ENCODE data around the gene CRIM1.

Gene CRIM1

GRCh38 chr2:36336321-36336720, 19.3 kb upstream of the CRIM1 start:
- Histone ChIP-seq H2BK15ac (ENCODE audit: low read depth, poor library complexity, severe bottlenecking) (no peak overlapping the region), H2BK120ac (ENCODE audit: low read depth, low read length) (no peak overlapping the region), H3K4me2 (ENCODE audit: low read length, poor library complexity, severe bottlenecking) (no peak overlapping the region), H3K14ac (ENCODE audit: low read length in 2 of 2) (no peak overlapping the region), H3K9me3 (ENCODE audit: control insufficient read depth, low read length) (no peaks in the 10 kb centered on the region), H3K18ac (ENCODE audit: low read depth in 1 of 2, low read length in 2 of 2) (no peak overlapping the region), H3K36me3 (ENCODE audit: control insufficient read depth in 1 of 2, insufficient read depth in 2 of 2, low read depth in 1 of 2, low read length in 2 of 2) (no peaks in the 10 kb centered on the region), H3K27me3 (ENCODE audit: control insufficient read depth in 1 of 2, insufficient read depth in 1 of 2, low read length in 2 of 2) (no peaks in the 10 kb centered on the region), H3K79me1 (replicated peaks; ENCODE audit: low read length, poor library complexity, severe bottlenecking) (no peaks in the 10 kb centered on the region), H2BK5ac (ENCODE audit: low read depth, low read length, poor library complexity, severe bottlenecking) (no peak overlapping the region), H3K4ac (ENCODE audit: low read depth in 1 of 2, low read length in 2 of 2) (no peak overlapping the region), H4K8ac (ENCODE audit: low read length) (no peak overlapping the region), H3K9ac (ENCODE audit: low read length) (no peak overlapping the region), H3K4me3 (ENCODE audit: insufficient read depth in 1 of 2, low read depth in 1 of 2, low read length in 2 of 2) (no peak overlapping the region), H3K4me1 (ENCODE audit: control insufficient read depth, insufficient read depth, low read depth, low read length) (peaks cover 9% of the 10 kb centered on the region), H2BK12ac (ENCODE audit: low read length in 2 of 2) (no peak overlapping the region), H3K23ac (ENCODE audit: low read length in 2 of 2) (no peak overlapping the region), H2AK5ac (ENCODE audit: low read length, severe bottlenecking) (no peak overlapping the region), H2AFZ (ENCODE audit: low read depth, low read length) (no peak overlapping the region), H3K27ac (ENCODE audit: low read length, poor library complexity, severe bottlenecking) (no peak overlapping the region), H4K91ac (ENCODE audit: low read length) (no peak overlapping the region)
- no peak for DNase-seq
- no CpG with 5 or more reads among the region's 2 CpGs for WGBS

- H3K9ac ChIP-seq (ENCODE audit: low read length) = no peak overlapping the region
- no peak overlapping the region for H3K4ac ChIP-seq (ENCODE audit: low read depth in 1 of 2, low read length in 2 of 2)
- H3K23ac ChIP-seq (ENCODE audit: low read length in 2 of 2) = no peak overlapping the region
- H2BK15ac ChIP-seq (ENCODE audit: low read depth, poor library complexity, severe bottlenecking) = no peak overlapping the region
- H3K27ac ChIP-seq (ENCODE audit: low read length, poor library complexity, severe bottlenecking) = no peak overlapping the region
- no peaks in the 10 kb centered on the region for H3K79me1 ChIP-seq (replicated peaks; ENCODE audit: low read length, poor library complexity, severe bottlenecking)
- no peak overlapping the region for H3K14ac ChIP-seq (ENCODE audit: low read length in 2 of 2)
- H4K8ac ChIP-seq (ENCODE audit: low read length) = no peak overlapping the region
- no peak overlapping the region for H2AFZ ChIP-seq (ENCODE audit: low read depth, low read length)
- no peak overlapping the region for H2BK5ac ChIP-seq (ENCODE audit: low read depth, low read length, poor library complexity, severe bottlenecking)
- no peak overlapping the region for H2AK5ac ChIP-seq (ENCODE audit: low read length, severe bottlenecking)
- H3K4me2 ChIP-seq (ENCODE audit: low read length, poor library complexity, severe bottlenecking) = no peak overlapping the region
- DNase-seq = no peak
- H3K4me3 ChIP-seq (ENCODE audit: insufficient read depth in 1 of 2, low read depth in 1 of 2, low read length in 2 of 2) = no peak overlapping the region
- no peak overlapping the region for H4K91ac ChIP-seq (ENCODE audit: low read length)
- no peak overlapping the region for H2BK120ac ChIP-seq (ENCODE audit: low read depth, low read length)
- no peaks in the 10 kb centered on the region for H3K27me3 ChIP-seq (ENCODE audit: control insufficient read depth in 1 of 2, insufficient read depth in 1 of 2, low read length in 2 of 2)
- H3K18ac ChIP-seq (ENCODE audit: low read depth in 1 of 2, low read length in 2 of 2) = no peak overlapping the region
- H2BK12ac ChIP-seq (ENCODE audit: low read length in 2 of 2) = no peak overlapping the region
- H3K9me3 ChIP-seq (ENCODE audit: control insufficient read depth, low read length) = no peaks in the 10 kb centered on the region
- peaks cover 9% of the 10 kb centered on the region for H3K4me1 ChIP-seq (ENCODE audit: control insufficient read depth, insufficient read depth, low read depth, low read length)
- no peaks in the 10 kb centered on the region for H3K36me3 ChIP-seq (ENCODE audit: control insufficient read depth in 1 of 2, insufficient read depth in 2 of 2, low read depth in 1 of 2, low read length in 2 of 2)
These were observed 18.2 kb upstream of the CRIM1 start for GRCh38 chr2:36337354-36337753.

GRCh38 chr2:36338124-36338826, 17.3 kb upstream of the CRIM1 start:
- H3K18ac ChIP-seq (ENCODE audit: low read depth in 1 of 2, low read length in 2 of 2) = peak overlapping the region in 1 of 2 experiments; percentile 78
- peak overlapping the region; percentile 6 to 63 for H2BK12ac ChIP-seq (ENCODE audit: low read length in 2 of 2)
- no peaks in the 10 kb centered on the region for H3K36me3 ChIP-seq (ENCODE audit: control insufficient read depth in 1 of 2, insufficient read depth in 2 of 2, low read depth in 1 of 2, low read length in 2 of 2)
- no peak overlapping the region for H3K23ac ChIP-seq (ENCODE audit: low read length in 2 of 2)
- H3K14ac ChIP-seq (ENCODE audit: low read length in 2 of 2) = no peak overlapping the region
- H3K9me3 ChIP-seq (ENCODE audit: control insufficient read depth, low read length) = no peaks in the 10 kb centered on the region
- peak overlapping the region in 1 of 2 experiments; percentile 86 for H3K4ac ChIP-seq (ENCODE audit: low read depth in 1 of 2, low read length in 2 of 2)
- peak overlapping the region; percentile 95 for H3K27ac ChIP-seq (ENCODE audit: low read length, poor library complexity, severe bottlenecking)
- WGBS = 86% methylated on average over 2 of the region's 3 CpGs
- no peak overlapping the region for H4K91ac ChIP-seq (ENCODE audit: low read length)
- peak overlapping the region; percentile 55 for H2AK5ac ChIP-seq (ENCODE audit: low read length, severe bottlenecking)
- no peak overlapping the region for H2AFZ ChIP-seq (ENCODE audit: low read depth, low read length)
- peak overlapping the region; percentile 76 for H2BK5ac ChIP-seq (ENCODE audit: low read depth, low read length, poor library complexity, severe bottlenecking)
- no peaks in the 10 kb centered on the region for H3K79me1 ChIP-seq (replicated peaks; ENCODE audit: low read length, poor library complexity, severe bottlenecking)
- no peak overlapping the region for H3K9ac ChIP-seq (ENCODE audit: low read length)
- H3K4me1 ChIP-seq (ENCODE audit: control insufficient read depth, insufficient read depth, low read depth, low read length) = peaks cover 9% of the 10 kb centered on the region
- H3K27me3 ChIP-seq (ENCODE audit: control insufficient read depth in 1 of 2, insufficient read depth in 1 of 2, low read length in 2 of 2) = no peaks in the 10 kb centered on the region
- H4K8ac ChIP-seq (ENCODE audit: low read length) = no peak overlapping the region
- no peak overlapping the region for H3K4me2 ChIP-seq (ENCODE audit: low read length, poor library complexity, severe bottlenecking)
- H2BK120ac ChIP-seq (ENCODE audit: low read depth, low read length) = no peak overlapping the region
- no peak overlapping the region for H2BK15ac ChIP-seq (ENCODE audit: low read depth, poor library complexity, severe bottlenecking)
- no peak overlapping the region for H3K4me3 ChIP-seq (ENCODE audit: insufficient read depth in 1 of 2, low read depth in 1 of 2, low read length in 2 of 2)
- no peak for DNase-seq

GRCh38 chr2:36338827-36339145, 16.8 kb upstream of the CRIM1 start:
- Histone ChIP-seq H2BK15ac (ENCODE audit: low read depth, poor library complexity, severe bottlenecking) (no peak overlapping the region), H3K79me1 (replicated peaks; ENCODE audit: low read length, poor library complexity, severe bottlenecking) (no peaks in the 10 kb centered on the region), H4K8ac (ENCODE audit: low read length) (no peak overlapping the region), H2AFZ (ENCODE audit: low read depth, low read length) (no peak overlapping the region), H3K4me3 (ENCODE audit: insufficient read depth in 1 of 2, low read depth in 1 of 2, low read length in 2 of 2) (no peak overlapping the region), H3K4ac (ENCODE audit: low read depth in 1 of 2, low read length in 2 of 2) (no peak overlapping the region), H3K27me3 (ENCODE audit: control insufficient read depth in 1 of 2, insufficient read depth in 1 of 2, low read length in 2 of 2) (no peaks in the 10 kb centered on the region), H3K27ac (ENCODE audit: low read length, poor library complexity, severe bottlenecking) (peak overlapping the region; percentile 95), H3K4me2 (ENCODE audit: low read length, poor library complexity, severe bottlenecking) (no peak overlapping the region), H4K91ac (ENCODE audit: low read length) (no peak overlapping the region), H3K9ac (ENCODE audit: low read length) (no peak overlapping the region), H3K4me1 (ENCODE audit: control insufficient read depth, insufficient read depth, low read depth, low read length) (peaks cover 9% of the 10 kb centered on the region), H3K18ac (ENCODE audit: low read depth in 1 of 2, low read length in 2 of 2) (no peak overlapping the region), H3K36me3 (ENCODE audit: control insufficient read depth in 1 of 2, insufficient read depth in 2 of 2, low read depth in 1 of 2, low read length in 2 of 2) (no peaks in the 10 kb centered on the region), H2AK5ac (ENCODE audit: low read length, severe bottlenecking) (no peak overlapping the region), H3K9me3 (ENCODE audit: control insufficient read depth, low read length) (no peaks in the 10 kb centered on the region), H3K14ac (ENCODE audit: low read length in 2 of 2) (no peak overlapping the region), H2BK12ac (ENCODE audit: low read length in 2 of 2) (no peak overlapping the region), H2BK5ac (ENCODE audit: low read depth, low read length, poor library complexity, severe bottlenecking) (no peak overlapping the region), H3K23ac (ENCODE audit: low read length in 2 of 2) (no peak overlapping the region), H2BK120ac (ENCODE audit: low read depth, low read length) (no peak overlapping the region)
- no CpG with 5 or more reads among the region's 1 CpG for WGBS
- peak; percentile 55 for DNase-seq

All from mesenchymal stem cell (in vitro differentiated cells and primary cell).